ENCODE data around the gene NDUFB8.

DNA sequence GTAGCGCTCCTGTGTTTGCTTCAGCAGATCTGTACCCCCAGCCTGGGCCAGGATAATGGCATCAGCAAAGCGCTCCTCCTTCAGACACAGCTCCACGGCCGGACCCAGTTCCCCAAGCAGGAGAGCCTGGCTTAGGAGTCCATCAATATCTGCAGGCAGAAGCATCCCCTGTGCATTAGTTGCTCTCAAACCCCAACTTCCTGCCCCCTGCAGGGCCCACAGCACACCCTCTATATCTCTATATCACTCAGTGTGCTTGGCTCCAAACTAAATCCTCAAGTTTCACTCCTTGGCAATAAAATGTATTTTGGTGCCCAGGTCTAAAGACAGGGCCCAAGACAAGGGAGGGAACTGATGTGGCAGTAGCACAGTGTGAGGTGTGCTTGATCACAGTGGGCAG lies 31.6 kb downstream of the NDUFB8 start:
- TF ChIP-seq, protein P1, sequence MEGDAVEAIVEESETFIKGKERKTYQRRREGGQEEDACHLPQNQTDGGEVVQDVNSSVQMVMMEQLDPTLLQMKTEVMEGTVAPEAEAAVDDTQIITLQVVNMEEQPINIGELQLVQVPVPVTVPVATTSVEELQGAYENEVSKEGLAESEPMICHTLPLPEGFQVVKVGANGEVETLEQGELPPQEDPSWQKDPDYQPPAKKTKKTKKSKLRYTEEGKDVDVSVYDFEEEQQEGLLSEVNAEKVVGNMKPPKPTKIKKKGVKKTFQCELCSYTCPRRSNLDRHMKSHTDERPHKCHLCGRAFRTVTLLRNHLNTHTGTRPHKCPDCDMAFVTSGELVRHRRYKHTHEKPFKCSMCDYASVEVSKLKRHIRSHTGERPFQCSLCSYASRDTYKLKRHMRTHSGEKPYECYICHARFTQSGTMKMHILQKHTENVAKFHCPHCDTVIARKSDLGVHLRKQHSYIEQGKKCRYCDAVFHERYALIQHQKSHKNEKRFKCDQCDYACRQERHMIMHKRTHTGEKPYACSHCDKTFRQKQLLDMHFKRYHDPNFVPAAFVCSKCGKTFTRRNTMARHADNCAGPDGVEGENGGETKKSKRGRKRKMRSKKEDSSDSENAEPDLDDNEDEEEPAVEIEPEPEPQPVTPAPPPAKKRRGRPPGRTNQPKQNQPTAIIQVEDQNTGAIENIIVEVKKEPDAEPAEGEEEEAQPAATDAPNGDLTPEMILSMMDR (IDR thresholded peaks at IDR 0.05; ENCODE audit: low read length) = no peak
- TF ChIP-seq EZH2 (IDR thresholded peaks at IDR 0.05; ENCODE audit: borderline replicate concordance, low read length) = no peak

Data from OCI-LY1 (cell line).